ENCODE measurements around the gene DCAF8. TPM values are rescaled to one million over a fixed set of nuclear protein-coding genes. Genes with fewer than 3 reads are reported as not detected.
A peak's percentile ranks its signal among the peaks of the same experiment; 100 is the strongest.

The DCAF8 gene
- total RNA-seq, 2 donors from 2014 or later, result 167 to 178 TPM

DNA sequence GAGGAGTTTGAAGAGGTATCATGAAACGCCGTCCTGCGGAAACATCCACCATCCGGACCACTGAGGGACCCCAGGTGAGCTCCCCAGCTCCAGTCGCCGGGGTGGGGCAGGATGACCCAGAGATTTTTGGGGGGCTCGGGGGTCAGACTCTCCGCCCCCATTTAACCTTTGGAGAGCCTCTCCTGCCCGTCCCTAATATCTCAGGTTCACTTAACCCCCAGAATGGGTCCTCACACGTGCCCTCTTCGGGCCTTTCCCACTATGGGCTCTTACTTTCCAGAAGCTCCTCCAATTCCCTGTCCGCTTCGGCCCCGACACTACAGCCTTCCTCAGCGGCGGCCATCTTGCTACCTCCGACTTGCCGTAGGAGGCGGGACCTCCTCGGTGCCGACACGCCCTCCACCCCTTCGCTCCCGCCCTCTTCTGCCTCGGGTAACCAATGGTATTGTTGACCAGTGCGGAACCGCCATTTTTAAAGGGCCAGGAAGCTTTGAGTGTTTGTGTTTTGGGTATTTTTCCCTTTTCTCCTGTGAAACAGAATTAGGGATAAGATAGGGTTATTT, 22.5 kb upstream of the DCAF8 start, which contains the start of gene PEX19:
PEX19 (minus strand) TSS at position 352 of the 563 bp plus-strand sequence; CDS start at position 343, 9 bp downstream.
- ATAC-seq (peak; percentile 100), DNase-seq (peak; percentile 80 to 91 (median 87))
- H3K27ac Mint-ChIP-seq, result peak within 1 kb of the TSS; percentile 94
- H3K36me3 Mint-ChIP-seq (ENCODE audit: low read depth), result peaks cover 6% of the 10 kb centered on the region
- peaks cover 24% of the 10 kb centered on the region for H3K4me1 Mint-ChIP-seq
- peak within 1 kb of the TSS; percentile 98 for H3K4me3 Mint-ChIP-seq
- no peaks in the 10 kb centered on the region for H3K9me3 ChIP-seq (ENCODE audit: control insufficient read depth, low read length, poor library complexity, severe bottlenecking)
- H3K27me3 Mint-ChIP-seq, result no peaks in the 10 kb centered on the region

DNA sequence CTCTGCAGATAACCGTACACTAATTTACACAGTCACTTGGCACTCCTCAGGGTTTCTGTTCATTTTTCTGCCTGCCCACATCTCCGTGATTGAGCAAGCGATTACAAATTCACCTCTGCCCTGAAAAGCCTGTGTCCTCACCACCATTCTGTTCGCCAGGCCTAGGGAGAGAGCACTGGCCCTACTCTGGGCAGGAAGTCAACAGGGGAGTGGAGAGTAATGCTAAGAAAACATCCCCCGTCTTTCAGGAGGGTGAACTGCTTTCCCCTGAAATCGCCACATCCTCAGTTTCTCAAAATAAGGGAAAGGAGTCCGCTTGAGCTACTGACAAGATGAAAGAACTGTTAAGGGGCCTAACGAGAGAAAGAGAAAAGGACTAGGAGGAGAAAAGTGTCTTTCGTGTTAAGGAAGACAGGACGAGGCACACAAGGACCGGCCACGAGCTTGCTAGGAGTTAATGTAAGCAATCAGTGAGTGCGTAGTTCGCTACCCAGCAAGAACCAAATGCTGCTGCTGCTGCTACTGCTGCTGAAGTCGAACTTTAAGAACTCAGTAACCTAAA, 22.0 kb upstream of the DCAF8 start:
- H3K4me1 Mint-ChIP-seq, result peaks cover 24% of the 10 kb centered on the region
- H3K27me3 Mint-ChIP-seq, result no peaks in the 10 kb centered on the region
- H3K9me3 ChIP-seq (ENCODE audit: control insufficient read depth, low read length, poor library complexity, severe bottlenecking), result no peaks in the 10 kb centered on the region
- H3K4me3 Mint-ChIP-seq, result peak overlapping the region; percentile 98
- peaks cover 11% of the 10 kb centered on the region for H3K36me3 Mint-ChIP-seq (ENCODE audit: low read depth)
- ATAC-seq (peak; percentile 30), DNase-seq (no peak)
- peak overlapping the region; percentile 94 for H3K27ac Mint-ChIP-seq

DNA sequence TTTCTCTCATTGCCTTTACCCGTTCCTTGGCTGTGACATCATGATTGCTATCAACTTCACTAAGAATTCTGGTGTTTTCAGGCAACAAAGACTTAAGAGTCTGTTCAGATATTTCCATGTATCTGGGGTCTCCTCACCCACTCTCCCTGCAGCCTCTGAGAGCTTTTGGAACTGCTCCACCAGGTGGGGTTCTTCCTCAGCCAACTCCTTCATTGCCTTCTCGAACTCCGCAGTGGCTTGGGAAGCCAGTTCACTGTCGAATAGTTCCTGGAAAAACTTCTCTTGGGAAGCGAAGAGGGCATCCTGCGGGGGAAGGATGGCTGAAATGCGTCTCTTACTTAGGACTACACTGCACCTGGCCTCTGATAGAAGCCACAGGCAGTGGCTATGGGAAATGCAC, 20.5 kb upstream of the DCAF8 start:
- DNase-seq (no peak), ATAC-seq (no peak)
- H3K27ac Mint-ChIP-seq, result no peak overlapping the region
- H3K4me1 Mint-ChIP-seq, result peaks cover 24% of the 10 kb centered on the region
- H3K27me3 Mint-ChIP-seq, result no peaks in the 10 kb centered on the region
- peaks cover 16% of the 10 kb centered on the region for H3K36me3 Mint-ChIP-seq (ENCODE audit: low read depth)
- no peak overlapping the region for H3K4me3 Mint-ChIP-seq
- H3K9me3 ChIP-seq (ENCODE audit: control insufficient read depth, low read length, poor library complexity, severe bottlenecking), result no peaks in the 10 kb centered on the region

DNA sequence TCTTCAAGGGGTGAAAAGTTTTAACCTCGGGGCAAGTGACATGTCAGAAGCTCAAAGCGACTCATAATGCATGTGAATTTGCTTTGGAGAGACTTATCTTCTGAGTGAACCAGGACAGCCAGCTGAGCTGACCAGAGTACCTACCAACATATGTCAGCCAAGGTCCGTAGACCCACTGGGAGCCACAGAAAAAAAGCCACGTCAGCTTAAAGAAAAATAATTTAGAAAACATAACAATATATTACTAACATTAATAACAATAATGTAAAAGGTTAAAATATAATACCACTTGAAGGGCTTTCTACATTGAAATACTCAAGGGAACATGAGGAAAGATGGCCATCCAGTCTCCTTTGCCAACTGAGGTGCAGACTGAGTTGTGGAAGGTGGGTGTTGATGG, 15.6 kb upstream of the DCAF8 start:
- Mint-ChIP-seq H3K4me1 (no peaks in the 10 kb centered on the region), H3K36me3 (ENCODE audit: low read depth) (peaks cover 14% of the 10 kb centered on the region), H3K4me3 (no peak overlapping the region), H3K27ac (no peak overlapping the region), H3K27me3 (no peaks in the 10 kb centered on the region)
- H3K9me3 ChIP-seq (ENCODE audit: control insufficient read depth, low read length, poor library complexity, severe bottlenecking), result no peaks in the 10 kb centered on the region
- ATAC-seq, result no peak
- DNase-seq, result no peak

DNA sequence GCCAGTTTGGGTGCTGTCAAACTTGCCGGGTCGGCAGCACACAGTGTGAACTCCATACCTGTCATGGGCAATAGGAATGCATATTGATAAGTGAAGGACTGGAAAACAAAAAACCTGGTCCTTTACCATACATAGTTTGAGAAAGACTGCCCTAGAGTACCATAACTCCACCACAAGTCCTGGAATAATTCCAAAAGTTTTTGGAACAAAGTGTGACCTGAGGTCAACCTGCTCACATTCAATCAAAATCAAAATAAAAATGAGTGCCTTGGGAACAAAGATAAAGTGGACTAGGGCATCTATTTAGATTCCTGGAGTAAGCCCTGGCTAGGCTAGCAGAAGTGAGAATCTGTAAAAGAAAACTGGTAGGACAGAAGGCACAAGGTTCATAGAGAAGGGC, 15.0 kb upstream of the DCAF8 start:
- ATAC-seq (no peak), DNase-seq (no peak)
- H3K4me1 Mint-ChIP-seq, result peaks cover 2% of the 10 kb centered on the region
- peaks cover 12% of the 10 kb centered on the region for H3K36me3 Mint-ChIP-seq (ENCODE audit: low read depth)
- H3K27me3 Mint-ChIP-seq, result no peaks in the 10 kb centered on the region
- no peak overlapping the region for H3K4me3 Mint-ChIP-seq
- no peak overlapping the region for H3K27ac Mint-ChIP-seq
- H3K9me3 ChIP-seq (ENCODE audit: control insufficient read depth, low read length, poor library complexity, severe bottlenecking), result no peaks in the 10 kb centered on the region

DNA sequence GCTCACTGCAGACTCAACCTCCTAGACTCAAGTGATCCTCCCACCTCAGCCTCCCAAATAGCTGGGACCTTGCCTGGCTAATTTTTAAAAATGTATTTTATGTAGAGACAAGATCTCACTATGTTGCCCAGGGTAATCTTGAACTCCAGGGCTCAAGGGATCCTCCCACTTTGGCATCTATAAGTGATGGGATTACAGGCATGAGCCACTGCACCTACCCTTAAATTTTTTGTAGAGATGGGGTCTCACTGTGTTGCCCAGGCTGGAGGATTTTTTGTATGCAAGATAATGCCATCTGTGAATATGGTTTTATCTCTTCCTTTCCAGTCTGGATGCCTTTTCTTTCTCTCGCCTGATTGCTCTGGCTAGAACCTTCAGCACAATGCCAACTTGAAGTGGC, 8.7 kb upstream of the DCAF8 start:
- Mint-ChIP-seq H3K4me1 (peaks cover 2% of the 10 kb centered on the region), H3K36me3 (ENCODE audit: low read depth) (no peaks in the 10 kb centered on the region), H3K27me3 (no peaks in the 10 kb centered on the region), H3K4me3 (no peak overlapping the region), H3K27ac (no peak overlapping the region)
- no peaks in the 10 kb centered on the region for H3K9me3 ChIP-seq (ENCODE audit: control insufficient read depth, low read length, poor library complexity, severe bottlenecking)
- DNase-seq, result no peak
- ATAC-seq, result no peak

DNA sequence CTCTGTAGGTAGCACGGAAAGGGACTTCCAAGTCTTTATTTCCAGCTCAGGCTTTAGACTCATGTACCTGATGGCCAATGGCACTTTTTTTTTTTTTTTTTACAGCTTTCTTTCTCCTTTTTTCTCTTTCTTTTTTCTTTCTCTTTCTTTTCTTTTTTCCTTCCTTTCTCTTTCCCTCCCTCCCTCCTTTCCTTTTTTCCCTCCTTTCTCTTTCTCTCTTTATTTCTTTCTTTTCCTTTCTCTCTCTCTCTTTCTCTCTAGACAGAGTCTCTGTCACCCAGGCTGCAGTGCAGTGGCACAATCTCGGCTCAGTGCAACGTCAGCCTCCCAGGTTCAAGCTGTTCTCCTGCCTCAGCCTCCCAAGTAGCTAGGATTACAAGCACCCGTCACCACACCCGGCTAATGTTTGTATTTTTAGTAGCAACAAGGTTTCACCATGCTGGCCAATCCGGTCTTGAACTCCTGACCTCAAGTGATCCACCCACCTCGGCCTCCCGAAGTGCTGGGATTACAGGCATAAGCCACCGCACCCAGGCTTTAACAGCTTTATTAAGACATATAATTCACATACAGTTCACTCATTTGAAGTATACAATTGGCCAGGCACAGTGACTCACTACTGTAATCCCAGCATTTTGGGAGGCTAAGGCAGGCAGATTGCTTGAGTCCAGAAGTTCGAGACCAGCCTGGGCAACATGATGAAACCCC, 5.1 kb upstream of the DCAF8 start:
- H3K27me3 Mint-ChIP-seq, result no peaks in the 10 kb centered on the region
- ATAC-seq, result no peak
- no peaks in the 10 kb centered on the region for H3K9me3 ChIP-seq (ENCODE audit: control insufficient read depth, low read length, poor library complexity, severe bottlenecking)
- no peak overlapping the region for H3K4me3 Mint-ChIP-seq
- peak overlapping the region; percentile 45 for H3K27ac Mint-ChIP-seq
- DNase-seq, result no peak
- H3K4me1 Mint-ChIP-seq, result peaks cover 10% of the 10 kb centered on the region
- H3K36me3 Mint-ChIP-seq (ENCODE audit: low read depth), result no peaks in the 10 kb centered on the region

DNA sequence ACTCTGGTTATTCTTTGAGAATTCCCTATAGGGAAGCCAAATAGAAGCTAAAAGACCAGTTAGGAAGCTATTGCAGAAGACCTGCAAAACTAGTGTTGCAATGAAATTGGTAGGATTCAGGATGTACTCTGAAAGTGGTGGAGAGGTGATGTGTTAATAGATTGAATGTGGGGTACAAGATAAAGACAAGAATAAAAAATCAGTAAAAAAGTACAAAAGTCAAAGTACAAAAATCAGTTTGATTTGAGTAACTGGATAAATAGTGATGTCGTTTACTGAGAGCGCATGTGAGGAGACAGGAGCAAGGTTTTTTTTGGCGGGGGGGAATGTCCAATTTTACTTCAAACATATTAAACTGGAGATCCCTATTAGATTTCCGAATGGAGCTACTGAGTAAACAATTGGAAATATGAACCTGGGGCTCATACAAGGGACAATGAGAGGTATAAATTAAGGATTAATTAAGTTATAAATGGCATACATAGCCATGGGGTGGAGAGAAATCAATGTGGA, 2.5 kb upstream of the DCAF8 start:
- H3K9me3 ChIP-seq (ENCODE audit: control insufficient read depth, low read length, poor library complexity, severe bottlenecking), result no peaks in the 10 kb centered on the region
- H3K36me3 Mint-ChIP-seq (ENCODE audit: low read depth), result peaks cover 3% of the 10 kb centered on the region
- DNase-seq (no peak), ATAC-seq (no peak)
- H3K27me3 Mint-ChIP-seq, result no peaks in the 10 kb centered on the region
- H3K4me1 Mint-ChIP-seq, result peaks cover 27% of the 10 kb centered on the region
- H3K4me3 Mint-ChIP-seq, result no peak overlapping the region
- peak overlapping the region; percentile 100 for H3K27ac Mint-ChIP-seq

DNA sequence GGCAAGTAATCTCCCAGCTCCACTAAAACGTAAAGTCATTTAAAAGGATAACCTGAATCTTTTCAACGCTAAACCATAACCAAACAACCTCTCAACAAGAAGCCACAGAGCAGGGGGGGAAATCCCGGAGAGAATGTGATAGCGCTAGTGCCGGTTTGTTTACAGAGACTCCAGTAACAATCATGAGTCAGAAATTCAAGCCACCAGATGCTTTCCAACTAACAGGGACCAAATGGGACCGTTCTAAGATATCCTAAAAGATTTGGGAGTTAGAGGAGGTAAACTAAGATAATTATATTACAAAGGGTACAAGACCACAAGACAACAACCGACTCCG, 825 bp downstream of the DCAF8 start:
- Mint-ChIP-seq H3K4me3 (peak overlapping the region; percentile 99), H3K4me1 (peaks cover 37% of the 10 kb centered on the region), H3K27me3 (no peaks in the 10 kb centered on the region), H3K27ac (peak overlapping the region; percentile 100), H3K36me3 (ENCODE audit: low read depth) (peaks cover 6% of the 10 kb centered on the region)
- DNase-seq (peak; percentile 31 to 64 (median 60)), ATAC-seq (peak; percentile 71)
- H3K9me3 ChIP-seq (ENCODE audit: control insufficient read depth, low read length, poor library complexity, severe bottlenecking), result no peaks in the 10 kb centered on the region

DNA sequence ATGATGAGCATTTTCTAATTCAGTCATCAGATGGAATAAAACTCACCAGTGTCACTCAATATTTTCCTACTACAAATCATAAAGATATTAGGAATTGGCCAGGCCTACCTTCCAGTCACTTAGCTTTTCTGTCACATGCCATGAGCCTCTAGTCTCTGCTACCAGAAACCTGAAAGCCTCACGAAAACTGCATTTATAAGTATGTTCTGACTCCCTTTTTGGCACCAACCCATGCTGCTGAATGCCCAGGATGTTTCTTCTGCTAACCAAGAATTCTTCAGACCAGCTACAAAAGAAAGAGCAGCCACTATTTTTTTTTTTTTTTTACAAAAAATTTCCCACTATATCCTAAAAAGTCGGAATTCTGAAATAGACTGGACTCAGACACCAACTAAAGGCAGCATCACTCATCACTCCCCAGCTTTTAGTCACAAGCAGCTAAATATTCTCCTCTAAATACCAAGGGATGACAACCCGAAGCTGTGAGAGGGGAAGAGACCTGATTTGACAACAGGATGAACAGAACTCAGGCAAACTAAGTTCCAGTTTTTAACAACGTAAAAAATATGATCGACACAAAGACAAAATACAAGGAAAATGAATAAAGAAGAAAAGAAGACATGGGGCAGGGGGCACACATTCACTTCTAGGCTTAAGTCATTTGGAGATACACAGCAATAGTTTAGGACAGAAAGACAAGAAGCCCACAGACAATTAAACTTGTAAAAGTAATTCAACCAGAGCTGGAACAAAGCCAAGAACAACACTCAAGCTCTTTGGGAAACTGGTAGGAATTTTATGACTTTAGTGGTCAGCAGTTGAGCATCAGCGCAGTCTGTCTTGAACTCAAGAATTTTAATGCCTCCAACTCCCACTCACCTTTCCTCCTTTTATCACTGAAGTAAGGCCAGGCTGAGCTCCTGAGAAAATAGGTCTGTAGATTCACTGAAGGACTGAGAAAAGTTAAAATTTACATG, 1.7 kb downstream of the DCAF8 start:
- H3K4me1 Mint-ChIP-seq, result peaks cover 37% of the 10 kb centered on the region
- ATAC-seq (no peak), DNase-seq (no peak)
- H3K36me3 Mint-ChIP-seq (ENCODE audit: low read depth), result peaks cover 6% of the 10 kb centered on the region
- no peaks in the 10 kb centered on the region for H3K27me3 Mint-ChIP-seq
- H3K27ac Mint-ChIP-seq, result peak overlapping the region; percentile 100
- peak overlapping the region; percentile 86 for H3K4me3 Mint-ChIP-seq
- no peaks in the 10 kb centered on the region for H3K9me3 ChIP-seq (ENCODE audit: control insufficient read depth, low read length, poor library complexity, severe bottlenecking)

DNA sequence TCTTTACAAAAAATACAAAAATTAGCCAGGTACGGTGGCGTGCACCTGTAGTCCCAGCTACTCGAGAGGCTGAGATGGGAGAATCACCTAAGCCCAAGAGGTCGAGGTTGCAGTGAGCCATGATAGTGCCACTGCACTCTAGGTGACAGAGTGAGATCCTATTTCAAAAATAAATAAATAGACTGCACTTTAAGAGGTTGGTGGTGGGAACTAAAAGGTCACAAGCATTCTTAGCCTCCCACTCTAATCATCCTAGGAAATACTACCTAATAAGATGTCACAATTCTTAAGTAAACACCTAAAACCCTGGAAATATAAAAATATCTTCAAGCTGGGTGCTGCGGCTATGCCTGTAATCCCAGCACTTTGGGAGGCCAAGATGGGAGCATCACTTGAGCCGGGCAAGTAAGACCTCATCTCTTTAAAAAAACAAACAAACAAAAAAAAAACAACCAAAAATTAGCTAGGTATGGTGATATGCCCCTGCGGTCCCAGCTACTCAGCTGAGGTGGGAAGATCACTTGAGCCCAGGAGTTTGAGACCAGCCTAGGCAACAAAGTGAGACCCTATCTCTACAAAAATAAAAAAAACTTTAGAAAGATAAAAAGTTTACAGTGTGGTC, 4.1 kb downstream of the DCAF8 start:
- Mint-ChIP-seq H3K27ac (peak overlapping the region; percentile 100), H3K4me3 (no peak overlapping the region), H3K27me3 (no peaks in the 10 kb centered on the region)

DNA sequence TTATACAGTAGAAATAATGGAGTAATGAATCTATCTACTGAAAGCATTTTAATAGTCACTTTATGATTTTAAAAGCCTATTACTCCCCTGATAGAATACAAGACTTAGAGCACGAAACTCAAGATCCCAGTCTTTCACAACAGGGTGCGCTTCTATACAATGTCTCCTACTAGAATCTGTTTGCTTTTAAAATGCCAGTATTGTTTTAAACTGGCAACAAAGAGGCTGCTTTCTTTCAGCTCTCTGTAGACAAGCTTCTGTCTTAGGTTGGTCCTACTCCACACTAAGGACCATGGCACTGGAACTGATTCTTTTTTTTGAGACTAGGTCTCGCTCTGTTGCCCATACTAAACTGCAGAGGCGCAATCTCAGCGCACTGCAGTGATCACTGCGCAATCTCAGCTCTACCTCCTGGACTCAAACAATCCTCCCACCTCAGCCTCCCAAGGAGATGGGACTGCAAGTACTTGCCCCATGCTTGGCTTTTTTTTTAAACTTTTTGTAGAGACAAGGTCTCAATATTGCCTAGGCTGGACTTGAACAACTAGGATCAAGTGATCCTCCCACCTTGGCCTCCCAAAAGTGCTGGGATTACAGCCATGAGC, 4.8 kb downstream of the DCAF8 start:
- Mint-ChIP-seq H3K36me3 (ENCODE audit: low read depth) (peaks cover 8% of the 10 kb centered on the region), H3K27ac (peak overlapping the region; percentile 100), H3K4me3 (no peak overlapping the region), H3K4me1 (peaks cover 33% of the 10 kb centered on the region), H3K27me3 (no peaks in the 10 kb centered on the region)
- ATAC-seq (no peak), DNase-seq (no peak)
- no peaks in the 10 kb centered on the region for H3K9me3 ChIP-seq (ENCODE audit: control insufficient read depth, low read length, poor library complexity, severe bottlenecking)

More for the DNA sequence above, 4.1 kb downstream of the DCAF8 start:
- no peak for DNase-seq
- no peak for ATAC-seq
- H3K4me1 Mint-ChIP-seq, result peaks cover 32% of the 10 kb centered on the region
- H3K9me3 ChIP-seq (ENCODE audit: control insufficient read depth, low read length, poor library complexity, severe bottlenecking), result no peaks in the 10 kb centered on the region
- peaks cover 6% of the 10 kb centered on the region for H3K36me3 Mint-ChIP-seq (ENCODE audit: low read depth)

Data from T-helper 17 cell (primary cell).